CD4-positive, CD25-positive, alpha-beta regulatory T cell (primary cell): ENCODE results near the gene ENTPD5. TPM values are rescaled to one million over a fixed set of nuclear protein-coding genes. Genes with fewer than 3 reads are reported as not detected.
"Not testable (repeated sequence)": the region's sequence is repeated elsewhere in the genome, so short reads cannot be mapped to it uniquely, and the experiment has no call there.

Experiments
- ATAC-seq, 2 donors: fragments of 150-1000 bp; cut with Tn5 transposase; one replicate each; pipeline ENCODE4 v1.10.0; 2021; ENCODE audit warnings: low read depth in 2 of 2, moderate number of reproducible peaks in 2 of 2, moderate library complexity in 1 of 2
- DNase-seq, 3 donors: peaks; one replicate each; pipeline versions ENCODE4 v3.0.0 to v3.0.0-alpha.2; 2012 to 2022; ENCODE audit warnings: mixed read lengths in 1 of 3
- H3K27ac ChIP-seq: one replicate; pipeline ENCODE4 v1.7.0; 2013; ENCODE audit warnings: mild to moderate bottlenecking, low read length; ENCODE audit not compliant: insufficient read depth, poor library complexity, severe bottlenecking
- H3K27me3 ChIP-seq: one replicate; pipeline ENCODE4 v1.7.0; 2013; ENCODE audit warnings: low read length; ENCODE audit not compliant: control insufficient read depth, insufficient read depth
- H3K36me3 ChIP-seq: one replicate; pipeline ENCODE4 v1.7.0; 2013; ENCODE audit warnings: mild to moderate bottlenecking, low read length, moderate library complexity; ENCODE audit not compliant: control insufficient read depth, insufficient read depth
- H3K4me1 ChIP-seq: 2 replicates; pipeline ENCODE4 v1.7.0; 2013; ENCODE audit warnings: mild to moderate bottlenecking, low read length; ENCODE audit not compliant: insufficient read depth, control insufficient read depth, poor library complexity, severe bottlenecking
- H3K4me3 ChIP-seq: one replicate; pipeline ENCODE4 v1.7.0; 2013; ENCODE audit warnings: low read depth, mild to moderate bottlenecking, low read length, moderate library complexity
- H3K9me3 ChIP-seq, 2 experiments: 1 replicate in 1 of 2; 2 replicates in 1 of 2; pipeline ENCODE4 v1.7.0; 2013; ENCODE audit warnings: low read length in 2 of 2, mild to moderate bottlenecking in 1 of 2, moderate library complexity in 1 of 2; ENCODE audit not compliant: control insufficient read depth in 2 of 2
- H3K27ac Mint-ChIP-seq, 3 donors: one replicate each; pipeline ENCODE4 v1.8.0; 2020 to 2022; ENCODE audit warnings: mild to moderate bottlenecking in 3 of 3, mixed read lengths in 3 of 3, moderate library complexity in 2 of 3
- H3K27me3 Mint-ChIP-seq: one replicate; pipeline ENCODE4 v1.8.0; 2022; ENCODE audit warnings: mild to moderate bottlenecking, mixed read lengths
- H3K36me3 Mint-ChIP-seq: one replicate; pipeline ENCODE4 v1.8.0; 2020; ENCODE audit warnings: mixed read lengths
- H3K4me1 Mint-ChIP-seq, 4 donors: one replicate each; pipeline ENCODE4 v1.8.0; 2020 to 2022; ENCODE audit warnings: mixed read lengths in 4 of 4, mild to moderate bottlenecking in 1 of 4
- H3K4me3 Mint-ChIP-seq, 4 donors: one replicate each; pipeline ENCODE4 v1.8.0; 2020 to 2022; ENCODE audit warnings: mild to moderate bottlenecking in 4 of 4, mixed read lengths in 4 of 4, moderate library complexity in 3 of 4
- H3K9me3 Mint-ChIP-seq, 7 donors: one replicate each; pipeline ENCODE4 v1.8.0; 2020 to 2022; ENCODE audit warnings: mixed read lengths in 7 of 7, mild to moderate bottlenecking in 3 of 7, moderate library complexity in 2 of 7
- polyA plus RNA-seq, 4 donors: library from polyadenylated mRNA; unstranded; fragments of 300-500 nt; fragmentation: Illumina TruSeq; gene quantifications; one replicate each; pipeline ENCODE4 v1.2.3, GENCODE V29; 2021
- total RNA-seq: library from RNA; stranded (reverse); gene quantifications from one replicate; pipeline ENCODE4 v1.2.3, GENCODE V29; 2022

Gene ENTPD5
- total and polyA plus RNA-seq, 5 donors from 2014 or later = 2.9 to 8.0 (median 3.7) TPM

GRCh38 chr14:74019408-74020137 is 485 bp upstream of the ENTPD5 start:
- Histone ChIP-seq H3K27me3 (no peaks in the 10 kb centered on the region), H3K36me3 (no peaks in the 10 kb centered on the region), H3K27ac (peak overlapping the region; percentile 87), H3K9me3 (no peaks in the 10 kb centered on the region), H3K4me1 (peaks cover 15% of the 10 kb centered on the region), H3K4me3 (peak overlapping the region; percentile 67)
- peak overlapping the region; percentile 81 to 95 (median 93) for H3K4me3 Mint-ChIP-seq
- H3K27ac Mint-ChIP-seq = peak overlapping the region; percentile 26 to 93 (median 93)
- DNase-seq = no peak
- no peak for ATAC-seq
- H3K36me3 Mint-ChIP-seq = no peaks in the 10 kb centered on the region
- peaks cover 11 to 22% (median 19%) of the 10 kb centered on the region in 4 donors for H3K4me1 Mint-ChIP-seq
- H3K9me3 Mint-ChIP-seq = no peaks in the 10 kb centered on the region
- peaks cover 4% of the 10 kb centered on the region for H3K27me3 Mint-ChIP-seq

- ATAC-seq = peak; percentile 10 to 16
These were observed 908 bp downstream of the ENTPD5 start for GRCh38 chr14:74018174-74018585.

GRCh38 chr14:74015963-74016362 is 3.1 kb downstream of the ENTPD5 start:
- H3K4me1 ChIP-seq = peaks cover 15% of the 10 kb centered on the region
- H3K4me1 Mint-ChIP-seq = peaks cover 11 to 22% (median 19%) of the 10 kb centered on the region in 4 donors
- peak overlapping the region in 1 of 4 donors; percentile 78 for H3K4me3 Mint-ChIP-seq
- peaks cover 0 to 2% (median 0%) of the 10 kb centered on the region in 7 donors for H3K9me3 Mint-ChIP-seq
- no peak for ATAC-seq
- no peaks in the 10 kb centered on the region for H3K27me3 ChIP-seq
- no peaks in the 10 kb centered on the region for H3K9me3 ChIP-seq
- peaks cover 7% of the 10 kb centered on the region for H3K36me3 ChIP-seq
- peaks cover 10% of the 10 kb centered on the region for H3K36me3 Mint-ChIP-seq
- no peak overlapping the region for H3K27ac ChIP-seq
- no peak overlapping the region for H3K4me3 ChIP-seq
- H3K27me3 Mint-ChIP-seq = no peaks in the 10 kb centered on the region
- peak in 1 of 3 donors; percentile 7 for DNase-seq
- H3K27ac Mint-ChIP-seq = no peak overlapping the region

More at GRCh38 chr14:74018174-74018585, 908 bp downstream of the ENTPD5 start:
- H3K9me3 ChIP-seq = no peaks in the 10 kb centered on the region
- no peaks in the 10 kb centered on the region for H3K9me3 Mint-ChIP-seq
- peaks cover 4% of the 10 kb centered on the region for H3K36me3 ChIP-seq
- peak overlapping the region; percentile 71 for H3K4me3 ChIP-seq
- H3K27ac Mint-ChIP-seq = peak overlapping the region; percentile 91 to 93 (median 93)
- no peaks in the 10 kb centered on the region for H3K27me3 ChIP-seq
- no peaks in the 10 kb centered on the region for H3K27me3 Mint-ChIP-seq
- no peak for DNase-seq
- peaks cover 6% of the 10 kb centered on the region for H3K36me3 Mint-ChIP-seq
- H3K4me1 ChIP-seq = peaks cover 15% of the 10 kb centered on the region
- H3K27ac ChIP-seq = peak overlapping the region; percentile 87
- peak overlapping the region; percentile 92 to 95 (median 94) for H3K4me3 Mint-ChIP-seq
- peaks cover 11 to 22% (median 19%) of the 10 kb centered on the region in 4 donors for H3K4me1 Mint-ChIP-seq

GRCh38 chr14:74015176-74015575 is 3.9 kb downstream of the ENTPD5 start:
- Mint-ChIP-seq H3K9me3 (peaks cover 0 to 2% (median 0%) of the 10 kb centered on the region in 7 donors), H3K4me1 (peaks cover 11 to 22% (median 19%) of the 10 kb centered on the region in 4 donors), H3K27me3 (no peaks in the 10 kb centered on the region)

GRCh38 chr14:74014299-74014698 is 4.8 kb downstream of the ENTPD5 start:
- Mint-ChIP-seq H3K4me3 (no peak overlapping the region), H3K4me1 (peaks cover 7 to 15% (median 12%) of the 10 kb centered on the region in 4 donors), H3K27ac (no peak overlapping the region), H3K27me3 (no peaks in the 10 kb centered on the region), H3K36me3 (peaks cover 11% of the 10 kb centered on the region), H3K9me3 (peaks cover 0 to 2% (median 0%) of the 10 kb centered on the region in 7 donors)
- no peaks in the 10 kb centered on the region for H3K9me3 ChIP-seq
- peaks cover 9% of the 10 kb centered on the region for H3K4me1 ChIP-seq
- H3K27ac ChIP-seq = no peak overlapping the region
- no peak for DNase-seq
- H3K36me3 ChIP-seq = peaks cover 14% of the 10 kb centered on the region
- no peaks in the 10 kb centered on the region for H3K27me3 ChIP-seq
- H3K4me3 ChIP-seq = no peak overlapping the region
- ATAC-seq = no peak

More at GRCh38 chr14:74015176-74015575, 3.9 kb downstream of the ENTPD5 start:
- H3K9me3 ChIP-seq = no peaks in the 10 kb centered on the region
- peaks cover 11% of the 10 kb centered on the region for H3K36me3 Mint-ChIP-seq
- H3K27me3 ChIP-seq = no peaks in the 10 kb centered on the region
- H3K4me3 ChIP-seq = no peak overlapping the region
- no peak overlapping the region for H3K27ac Mint-ChIP-seq
- peaks cover 15% of the 10 kb centered on the region for H3K4me1 ChIP-seq
- no peak overlapping the region for H3K4me3 Mint-ChIP-seq
- ATAC-seq = no peak
- peaks cover 14% of the 10 kb centered on the region for H3K36me3 ChIP-seq
- no peak overlapping the region for H3K27ac ChIP-seq
- DNase-seq = no peak

- Histone ChIP-seq H3K9me3 (no peaks in the 10 kb centered on the region), H3K36me3 (peaks cover 15% of the 10 kb centered on the region), H3K27ac (no peak overlapping the region), H3K4me1 (no peaks in the 10 kb centered on the region), H3K4me3 (no peak overlapping the region), H3K27me3 (no peaks in the 10 kb centered on the region)
- Mint-ChIP-seq H3K9me3 (peaks cover 0 to 2% (median 0%) of the 10 kb centered on the region in 7 donors), H3K36me3 (peaks cover 28% of the 10 kb centered on the region), H3K27ac (no peak overlapping the region), H3K27me3 (no peaks in the 10 kb centered on the region), H3K4me1 (no peaks in the 10 kb centered on the region), H3K4me3 (no peak overlapping the region)
- ATAC-seq (no peak), DNase-seq (no peak)
These were observed 10.1 kb downstream of the ENTPD5 start for GRCh38 chr14:74008843-74009499.

- not testable (repeated sequence) for H3K4me3 Mint-ChIP-seq, H3K27me3 Mint-ChIP-seq, H3K9me3 Mint-ChIP-seq
These were observed 13.4 kb downstream of the ENTPD5 start for GRCh38 chr14:74005664-74006063.

More at GRCh38 chr14:74005664-74006063, 13.4 kb downstream of the ENTPD5 start:
- not testable (repeated sequence) for H3K9me3 ChIP-seq, H3K27ac ChIP-seq, DNase-seq, H3K36me3 ChIP-seq, ATAC-seq, H3K4me3 ChIP-seq, H3K27ac Mint-ChIP-seq, H3K4me1 ChIP-seq, H3K27me3 ChIP-seq, H3K4me1 Mint-ChIP-seq
- H3K36me3 Mint-ChIP-seq = peaks cover 29% of the 10 kb centered on the region
